Duodenal mucosa (tissue), 2 donors: ENCODE measurements around the gene SLC9A9.

Experiments used
- H3K27ac ChIP-seq: one replicate; pipeline ENCODE4 v1.7.0; 2013; ENCODE audit warnings: low read depth, low read length
- H3K27me3 ChIP-seq, 2 donors: one replicate each; pipeline ENCODE4 v1.7.0; 2013; ENCODE audit warnings: low read length in 2 of 2, control low read depth in 1 of 2; ENCODE audit not compliant: insufficient read depth in 2 of 2, control insufficient read depth in 1 of 2
- H3K36me3 ChIP-seq, 2 donors: one replicate each; pipeline ENCODE4 v1.7.0; 2013; ENCODE audit warnings: low read length in 2 of 2, control low read depth in 1 of 2; ENCODE audit not compliant: insufficient read depth in 2 of 2, control insufficient read depth in 1 of 2
- H3K4me1 ChIP-seq, 2 donors: one replicate each; pipeline ENCODE4 v1.7.0; 2013; ENCODE audit warnings: low read length in 2 of 2, control low read depth in 1 of 2; ENCODE audit not compliant: insufficient read depth in 2 of 2, control insufficient read depth in 1 of 2
- H3K4me3 ChIP-seq, 2 donors: one replicate each; pipeline ENCODE4 v1.7.0; 2013; ENCODE audit warnings: low read length in 2 of 2, low read depth in 1 of 2
- H3K9ac ChIP-seq, 2 donors: one replicate each; pipeline ENCODE4 v1.7.0; 2013; ENCODE audit warnings: low read length in 2 of 2, low read depth in 1 of 2
- H3K9me3 ChIP-seq, 2 donors: one replicate each; pipeline ENCODE4 v1.7.0; 2013; ENCODE audit warnings: low read length in 2 of 2, control low read depth in 1 of 2; ENCODE audit not compliant: control insufficient read depth in 1 of 2

SLC9A9 gene

DNA sequence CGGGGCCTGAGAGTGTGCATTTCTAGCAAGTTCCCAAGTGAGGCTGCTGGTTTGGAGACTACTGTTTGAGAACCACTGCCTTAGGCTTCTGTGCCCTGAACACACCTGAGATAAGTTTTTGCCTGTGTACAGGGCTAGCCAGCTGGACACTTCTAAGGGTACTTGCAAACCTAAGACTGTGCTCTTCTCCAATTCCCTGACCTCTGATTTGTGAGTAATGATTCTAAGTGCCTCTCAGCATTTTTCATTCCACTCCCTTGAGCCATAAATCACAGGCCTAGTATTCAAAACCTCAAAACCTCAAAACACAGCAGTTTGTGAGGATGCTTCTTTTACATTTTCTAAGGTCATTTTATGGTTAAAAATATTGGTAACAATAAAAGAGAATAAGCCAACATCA is 580.3 kb downstream of the SLC9A9 start:
- Histone ChIP-seq H3K9me3 (no peaks in the 10 kb centered on the region), H3K27me3 (no peaks in the 10 kb centered on the region), H3K4me1 (no peaks in the 10 kb centered on the region), H3K36me3 (no peaks in the 10 kb centered on the region), H3K4me3 (no peak overlapping the region), H3K27ac (no peak overlapping the region), H3K9ac (no peak overlapping the region)

DNA sequence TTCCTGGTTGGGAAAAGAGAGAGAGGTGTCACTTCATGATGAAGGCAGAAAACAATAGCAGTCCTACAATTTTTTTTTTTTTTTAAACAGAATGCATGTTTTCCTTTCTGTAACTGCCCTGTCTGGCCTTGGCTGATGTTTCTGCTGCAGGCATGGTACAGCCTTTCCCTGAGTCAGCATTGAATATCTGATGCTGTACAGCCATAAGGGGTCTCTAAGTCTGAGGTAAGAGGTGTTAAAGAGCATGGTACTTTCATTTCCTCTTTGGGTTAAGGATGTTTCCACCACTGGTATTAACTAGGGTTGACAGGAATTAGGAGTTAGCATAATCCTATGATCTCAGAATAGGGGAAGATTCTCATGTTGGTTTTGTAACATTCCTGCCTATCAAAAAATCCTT is 581.3 kb downstream of the SLC9A9 start:
- Histone ChIP-seq H3K27ac (no peak overlapping the region), H3K4me3 (no peak overlapping the region), H3K9ac (no peak overlapping the region), H3K36me3 (no peaks in the 10 kb centered on the region), H3K4me1 (no peaks in the 10 kb centered on the region), H3K27me3 (no peaks in the 10 kb centered on the region), H3K9me3 (no peaks in the 10 kb centered on the region)

DNA sequence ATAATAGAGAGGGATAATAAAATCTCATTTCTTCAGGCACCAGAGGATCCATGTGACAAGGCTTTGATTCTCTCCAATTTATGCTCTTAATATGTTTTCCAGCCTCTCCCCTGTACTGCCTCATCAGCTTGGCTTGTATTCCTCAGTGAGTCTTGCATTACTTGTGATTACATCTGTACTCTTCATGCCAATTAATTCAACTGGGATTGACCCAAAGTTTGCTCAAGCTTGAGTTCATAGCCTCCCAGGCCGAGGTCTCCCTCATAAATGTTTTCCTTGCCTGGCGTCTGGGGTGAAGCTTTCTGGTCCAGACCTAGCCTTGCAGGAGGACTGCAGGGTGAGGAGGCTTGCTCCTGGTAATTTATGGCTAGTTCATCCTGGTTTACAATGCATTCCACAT is 581.8 kb downstream of the SLC9A9 start:
- H3K4me3 ChIP-seq: no peak overlapping the region
- no peaks in the 10 kb centered on the region for H3K9me3 ChIP-seq
- H3K9ac ChIP-seq: no peak overlapping the region
- H3K27ac ChIP-seq: no peak overlapping the region
- H3K36me3 ChIP-seq: no peaks in the 10 kb centered on the region
- no peaks in the 10 kb centered on the region for H3K4me1 ChIP-seq
- no peaks in the 10 kb centered on the region for H3K27me3 ChIP-seq

DNA sequence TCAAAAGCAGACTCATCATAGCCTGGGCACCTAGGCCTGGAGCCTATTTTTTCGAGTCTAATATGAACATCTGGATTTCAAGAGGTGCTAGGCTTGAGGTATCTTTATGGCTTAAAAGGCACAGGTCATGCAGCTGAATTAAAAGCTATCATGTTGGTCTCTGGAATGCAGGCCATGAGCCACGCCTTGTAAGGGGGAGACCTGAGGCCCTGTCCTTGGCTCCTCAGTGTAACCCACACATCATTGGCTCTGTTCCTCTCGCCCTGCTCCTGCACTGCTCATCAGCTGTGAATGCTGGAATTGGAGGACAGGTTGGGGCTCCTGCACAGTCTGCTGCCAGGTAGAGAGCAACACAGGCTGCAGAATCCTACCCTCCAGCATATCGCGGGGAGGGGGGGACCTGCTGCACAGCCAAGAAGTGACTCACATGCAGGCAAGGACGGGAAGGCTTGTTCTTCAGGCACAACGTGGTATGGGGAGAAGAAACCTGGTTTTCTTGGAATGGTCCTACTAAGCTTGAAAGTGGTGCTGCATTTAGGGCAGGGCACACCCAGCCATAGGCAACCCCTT is 582.7 kb downstream of the SLC9A9 start:
- H3K36me3 ChIP-seq: no peaks in the 10 kb centered on the region
- no peaks in the 10 kb centered on the region for H3K9me3 ChIP-seq
- H3K4me1 ChIP-seq: no peaks in the 10 kb centered on the region
- no peak overlapping the region for H3K9ac ChIP-seq
- no peaks in the 10 kb centered on the region for H3K27me3 ChIP-seq
- no peak overlapping the region for H3K4me3 ChIP-seq
- no peak overlapping the region for H3K27ac ChIP-seq

DNA sequence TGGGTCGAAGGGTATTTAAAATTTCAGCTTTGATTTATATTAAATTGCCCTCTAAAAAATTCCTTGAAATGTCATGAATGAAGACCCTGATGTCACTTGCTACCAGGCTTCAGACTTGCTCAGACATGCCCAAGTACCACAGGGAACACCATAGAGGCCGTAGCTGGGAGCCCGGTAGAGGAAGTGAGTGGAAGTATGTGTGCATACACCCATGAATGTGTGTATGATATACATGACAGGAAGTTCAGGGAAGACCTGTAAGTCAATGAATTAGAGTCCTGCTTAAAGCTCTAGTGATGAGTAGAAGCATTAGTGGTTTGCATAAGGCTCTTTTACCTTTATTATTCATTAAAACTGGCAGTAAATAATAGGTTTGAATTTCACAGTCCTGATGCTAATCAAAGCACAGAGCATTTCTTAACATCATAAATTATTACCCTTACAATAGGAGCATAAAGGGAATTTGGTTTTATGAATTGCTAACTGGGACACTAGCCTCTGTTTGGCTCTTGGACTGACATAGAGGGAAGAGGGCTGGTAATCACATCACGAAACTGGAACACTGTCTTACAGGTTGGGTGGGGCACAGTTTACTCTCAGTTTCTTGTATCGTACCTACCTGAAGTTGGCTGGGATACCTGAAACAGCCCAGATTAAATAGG is 584.3 kb downstream of the SLC9A9 start:
- Histone ChIP-seq H3K27ac (no peak overlapping the region), H3K9me3 (no peaks in the 10 kb centered on the region), H3K4me1 (no peaks in the 10 kb centered on the region), H3K4me3 (no peak overlapping the region), H3K27me3 (no peaks in the 10 kb centered on the region), H3K36me3 (no peaks in the 10 kb centered on the region), H3K9ac (no peak overlapping the region)

DNA sequence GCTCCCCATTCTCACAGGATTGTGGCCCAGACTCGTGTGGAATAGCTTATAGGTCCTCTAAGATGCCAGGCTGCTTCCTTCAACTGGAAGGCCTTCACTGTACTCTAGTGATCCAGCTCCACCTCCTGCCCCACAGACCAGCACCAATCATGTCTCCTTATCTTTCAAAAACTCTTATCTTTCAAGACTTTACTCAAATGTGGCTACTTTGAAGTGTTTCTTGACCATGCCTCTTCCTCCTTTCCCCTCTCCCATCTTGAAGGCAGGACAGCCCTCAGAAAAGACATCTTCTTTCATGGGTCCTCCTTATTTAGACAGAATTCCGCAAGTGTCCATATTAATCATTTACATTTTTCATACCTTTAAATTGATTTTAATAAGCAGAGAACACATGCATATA is 586.4 kb downstream of the SLC9A9 start:
- Histone ChIP-seq H3K27me3 (no peaks in the 10 kb centered on the region), H3K4me1 (no peaks in the 10 kb centered on the region), H3K9ac (no peak overlapping the region), H3K27ac (no peak overlapping the region), H3K36me3 (no peaks in the 10 kb centered on the region), H3K9me3 (no peaks in the 10 kb centered on the region), H3K4me3 (no peak overlapping the region)

DNA sequence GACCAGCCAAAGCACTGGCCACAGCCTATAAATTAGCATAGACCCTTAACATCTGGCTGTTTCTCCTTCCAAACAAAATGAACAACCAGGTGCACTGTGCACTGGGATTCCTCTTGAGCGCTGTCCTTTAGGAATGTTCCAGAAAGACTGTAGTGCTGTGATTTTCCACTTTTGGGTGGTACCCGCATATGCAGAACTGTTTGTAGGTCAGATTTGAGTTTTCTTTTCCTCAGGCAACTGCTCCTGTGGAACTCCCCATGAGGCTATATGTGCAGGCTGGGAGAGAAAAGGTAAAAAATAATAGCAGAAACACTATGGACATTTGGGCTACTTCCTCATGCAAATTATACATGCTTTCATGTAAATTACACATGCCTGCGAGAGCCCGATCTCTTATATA is 589.6 kb downstream of the SLC9A9 start:
- no peaks in the 10 kb centered on the region for H3K36me3 ChIP-seq
- H3K27ac ChIP-seq: no peak overlapping the region
- H3K27me3 ChIP-seq: no peaks in the 10 kb centered on the region
- H3K9me3 ChIP-seq: no peaks in the 10 kb centered on the region
- H3K4me3 ChIP-seq: no peak overlapping the region
- H3K9ac ChIP-seq: no peak overlapping the region
- no peaks in the 10 kb centered on the region for H3K4me1 ChIP-seq

DNA sequence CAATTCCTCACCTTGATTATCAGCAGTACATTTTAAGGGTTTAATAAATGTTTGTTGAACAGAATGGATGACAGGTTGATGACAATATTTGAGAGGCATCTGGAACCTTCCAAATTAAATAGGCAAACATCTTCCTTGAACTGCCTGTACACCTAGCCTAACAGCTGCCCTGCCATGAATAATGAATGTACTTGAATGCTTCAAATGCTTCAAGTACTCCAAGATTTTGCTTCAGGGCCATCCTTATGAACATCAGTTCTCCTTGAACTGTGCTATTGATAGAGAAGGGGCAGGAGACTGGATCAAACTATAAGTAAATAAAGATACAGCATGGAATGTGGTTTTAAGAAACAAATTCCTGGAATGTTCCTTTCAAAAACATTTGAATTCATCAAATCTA is 591.9 kb downstream of the SLC9A9 start:
- Histone ChIP-seq H3K9ac (no peak overlapping the region), H3K36me3 (no peaks in the 10 kb centered on the region)

DNA sequence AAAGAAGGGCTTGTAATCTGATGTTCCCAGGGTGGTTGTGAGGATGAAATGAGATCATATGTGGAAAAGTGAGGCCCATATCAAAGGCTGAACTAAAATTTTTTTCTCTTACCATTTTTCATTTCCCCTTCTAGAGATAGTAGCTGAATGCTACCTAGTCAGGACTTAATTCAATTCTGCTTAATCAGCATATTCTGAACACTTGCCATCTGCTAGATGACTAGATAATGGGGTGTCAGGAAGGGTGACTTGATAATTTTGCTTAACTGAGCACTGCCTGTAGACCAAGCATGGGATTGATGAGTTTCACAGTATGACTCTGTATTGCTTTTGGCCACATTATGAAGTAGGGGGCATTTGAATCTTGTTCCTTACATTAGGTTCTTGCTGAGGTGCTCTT is 592.5 kb downstream of the SLC9A9 start:
- Histone ChIP-seq H3K27me3 (no peaks in the 10 kb centered on the region), H3K9ac (no peak overlapping the region), H3K4me1 (no peaks in the 10 kb centered on the region), H3K9me3 (no peaks in the 10 kb centered on the region), H3K27ac (no peak overlapping the region), H3K36me3 (no peaks in the 10 kb centered on the region), H3K4me3 (no peak overlapping the region)

More for the DNA sequence above, 591.9 kb downstream of the SLC9A9 start:
- Histone ChIP-seq H3K4me1 (no peaks in the 10 kb centered on the region), H3K27ac (no peak overlapping the region), H3K4me3 (no peak overlapping the region), H3K27me3 (no peaks in the 10 kb centered on the region), H3K9me3 (no peaks in the 10 kb centered on the region)

DNA sequence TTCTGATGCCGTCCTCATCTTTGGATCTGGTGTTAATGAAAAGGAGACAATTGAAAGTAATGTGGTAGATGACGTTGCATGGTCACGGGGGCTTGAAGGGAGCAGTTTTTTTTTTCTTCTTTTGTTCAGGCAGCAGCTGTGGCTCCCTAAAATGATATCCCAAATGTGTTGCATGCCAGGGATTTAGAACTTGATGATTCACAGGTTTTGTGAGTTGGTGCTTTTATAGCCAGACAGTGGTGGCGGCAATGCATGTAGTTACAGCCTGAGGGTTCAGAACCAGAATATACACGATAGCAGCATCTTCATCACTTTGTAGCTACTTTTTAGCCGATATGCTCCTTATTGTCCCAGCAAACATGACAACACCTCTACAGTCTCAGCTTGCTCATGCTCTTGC is 595.3 kb downstream of the SLC9A9 start:
- Histone ChIP-seq H3K9ac (no peak overlapping the region), H3K27me3 (no peaks in the 10 kb centered on the region), H3K27ac (no peak overlapping the region), H3K4me1 (no peaks in the 10 kb centered on the region), H3K36me3 (no peaks in the 10 kb centered on the region), H3K4me3 (no peak overlapping the region), H3K9me3 (no peaks in the 10 kb centered on the region)
